OCI-LY7 (cell line): ENCODE measurements around the gene ARHGEF10L. TPM values are rescaled to one million over a fixed set of nuclear protein-coding genes. Genes with fewer than 3 reads are reported as not detected.

ENCODE experiments used
- BruUV-seq: library from RNA; stranded (reverse); fragments of 400-500 nt; replicated peaks from 2 replicates; lab custom pipeline; 2021; lab: Mats Ljungman, UMichigan
- CTCF ChIA-PET: fragments of 300-600 bp; sonication (Branson Sonifier 250); formaldehyde crosslinking; loops from one replicate; lab custom pipeline; 2022; ENCODE audit warnings: antibody characterized with exemption; ENCODE audit not compliant: unreplicated experiment; lab: Charles Lee
- POLR2A ChIA-PET: fragments of 300-600 bp; sonication (Branson Sonifier 250); formaldehyde crosslinking; loops from one replicate; lab custom pipeline; 2022; ENCODE audit warnings: antibody characterized with exemption; lab: Charles Lee
- DNase-seq: peaks from one replicate; pipeline ENCODE4 v3.0.0-alpha.2; 2015; ENCODE audit warnings: low spot score
- H2AFZ ChIP-seq: fragments of 200-600 bp; sonication (generic), shearing (Covaris generic); 2 replicates; pipeline ENCODE4 v1.6.1; 2014; ENCODE audit warnings: mild to moderate bottlenecking, antibody characterized with exemption, low read length, moderate library complexity
- H3K27ac ChIP-seq: fragments of 200-600 bp; sonication (generic); 2 replicates; pipeline ENCODE4 v1.5.1; 2014; ENCODE audit warnings: mixed run types, low read depth, mild to moderate bottlenecking, moderate library complexity, low read length, inconsistent platforms; ENCODE audit not compliant: poor library complexity, severe bottlenecking
- H3K36me3 ChIP-seq: fragments of 200-600 bp; sonication (generic); 2 replicates; pipeline ENCODE4 v1.6.1; 2014; ENCODE audit warnings: mild to moderate bottlenecking, antibody characterized with exemption, low read length, moderate library complexity, mixed read lengths; ENCODE audit not compliant: insufficient read depth
- H3K4me1 ChIP-seq: fragments of 200-600 bp; sonication (generic); 2 replicates; pipeline ENCODE4 v1.5.1; 2014; ENCODE audit warnings: mild to moderate bottlenecking, low read length; ENCODE audit not compliant: insufficient read depth, poor library complexity, severe bottlenecking
- H3K4me2 ChIP-seq: fragments of 200-600 bp; sonication (generic); 2 replicates; pipeline ENCODE4 v1.6.1; 2014; ENCODE audit warnings: mild to moderate bottlenecking, low read length
- H3K4me3 ChIP-seq: fragments of 200-600 bp; sonication (generic); 2 replicates; pipeline ENCODE4 v1.5.1; 2014; ENCODE audit warnings: mild to moderate bottlenecking, low read depth, low read length; ENCODE audit not compliant: poor library complexity, severe bottlenecking
- H3K79me2 ChIP-seq: fragments of 200-600 bp; sonication (generic); 2 replicates; pipeline ENCODE4 v1.6.1; 2016; ENCODE audit warnings: low read depth, mild to moderate bottlenecking, low read length, moderate library complexity, mixed read lengths; ENCODE audit not compliant: insufficient read depth
- H3K9me2 ChIP-seq: fragments of 200-600 bp; sonication (generic); 2 replicates; pipeline ENCODE4 v1.6.1; 2016; ENCODE audit warnings: mild to moderate bottlenecking, low read length, mixed read lengths; ENCODE audit not compliant: insufficient read depth
- H3K9me3 ChIP-seq: fragments of 200-600 bp; sonication (generic); 2 replicates; pipeline ENCODE4 v1.6.1; 2014; ENCODE audit warnings: mild to moderate bottlenecking, mixed run types, low read length, mixed read lengths
- H4K20me1 ChIP-seq: fragments of 200-600 bp; sonication (generic); 2 replicates; pipeline ENCODE4 v1.6.1; 2014; ENCODE audit warnings: mild to moderate bottlenecking, antibody characterized with exemption, low read length, moderate library complexity, mixed read lengths; ENCODE audit not compliant: insufficient read depth
- CTCF ChIP-seq: fragments of 200-600 bp; sonication (generic); conservative IDR thresholded peaks from 2 replicates; pipeline ENCODE4 v1.5.1; 2014; ENCODE audit warnings: mild to moderate bottlenecking, antibody characterized with exemption, low read length, moderate library complexity, mixed read lengths
- EZH2phosphoT487 ChIP-seq: fragments of 200-600 bp; sonication (generic); IDR thresholded peaks from 2 replicates; pipeline ENCODE4 v1.6.1; 2018; ENCODE audit warnings: low read depth, borderline replicate concordance, mild to moderate bottlenecking, mixed run types, antibody characterized with exemption, low read length, moderate library complexity, mixed read lengths
- intact Hi-C: fragments of 100-400 bp; cut with micrococcal nuclease; formaldehyde crosslinking; loops from one replicate; pipeline ENCODE4 v1.10.0; 2022; ENCODE audit not compliant: unreplicated experiment
- total RNA-seq, 2 experiments: library from RNA; depleted of rRNA in 1 of 2; stranded (reverse); fragments of >200 nt in 1 of 2; shearing (Covaris generic) in 1 of 2; gene quantifications; 2 replicates each; pipeline ENCODE4 v1.2.3, GENCODE V29; 2014 to 2022

The ARHGEF10L gene
- total RNA-seq, 2 experiments from 2014 or later = 2.4 TPM; not detected in 1

- intact Hi-C loops = no loop called here
- BruUV-seq = no TSS peak
- no peaks in the 10 kb centered on the region for H3K9me2 ChIP-seq
- H2AFZ ChIP-seq = no peak overlapping the region
- ChIA-PET POLR2A (interaction anchor here (0.5 to 0.7 kb wide), 2 partner anchors 9 to 405 kb away, joined by 4 to 6 read pairs; no protein-coding TSS in a partner anchor), CTCF (no interaction called here)
- no peaks in the 10 kb centered on the region for H3K9me3 ChIP-seq
- TF ChIP-seq CTCF (no peak), EZH2phosphoT487 (no peak)
- H3K36me3 ChIP-seq = no peaks in the 10 kb centered on the region
- H4K20me1 ChIP-seq = no peaks in the 10 kb centered on the region
- no peak overlapping the region for H3K4me3 ChIP-seq
- peaks cover 6% of the 10 kb centered on the region for H3K4me1 ChIP-seq
- no peak for DNase-seq
- no peak overlapping the region for H3K4me2 ChIP-seq
- H3K79me2 ChIP-seq = no peaks in the 10 kb centered on the region
- no peak overlapping the region for H3K27ac ChIP-seq
Measured at GRCh38 chr1:17545356-17545755, 5.9 kb downstream of the ARHGEF10L start.

DNA sequence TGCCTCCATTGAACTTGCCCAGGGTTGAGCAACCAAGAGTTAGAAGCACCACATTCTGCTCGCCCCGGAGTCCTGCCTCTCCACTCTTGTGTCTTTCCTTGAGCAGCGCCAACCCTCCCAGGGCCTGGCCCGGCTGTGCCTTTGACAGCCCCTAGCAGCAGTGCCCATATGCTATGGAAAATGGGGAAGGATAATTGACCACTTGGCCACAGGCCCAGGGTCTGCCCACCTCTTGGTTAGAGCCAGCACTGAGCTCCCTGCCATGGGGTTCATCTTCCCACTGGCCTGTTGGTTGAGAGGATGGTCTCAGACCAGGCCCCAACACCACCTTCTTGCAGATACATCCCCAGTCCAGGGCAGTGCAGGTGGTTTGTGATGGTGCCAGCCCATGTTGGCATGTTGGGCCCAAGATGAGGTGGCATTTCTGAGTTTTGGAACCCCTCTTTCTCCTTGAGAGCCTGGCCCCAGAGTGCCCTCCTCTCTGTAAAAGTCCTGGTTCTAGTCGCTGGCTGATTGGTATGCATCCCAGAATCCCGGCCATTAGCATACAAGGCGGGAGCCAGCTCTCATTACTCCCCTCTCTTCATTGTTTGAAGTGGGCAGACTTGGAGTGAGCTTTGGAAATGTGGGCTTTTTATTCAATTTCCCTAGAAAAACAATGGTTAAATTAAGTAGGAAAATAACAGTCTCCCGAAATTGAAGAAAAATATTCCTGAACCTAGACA, 7.6 kb downstream of the ARHGEF10L start:
- no peak for DNase-seq
- ChIA-PET CTCF (interaction anchor here (0.6 kb wide), 1 partner anchor 1671 kb away, joined by 3 read pairs; no protein-coding TSS in a partner anchor), POLR2A (no interaction called here)
- Histone ChIP-seq H3K9me3 (no peaks in the 10 kb centered on the region), H3K79me2 (no peaks in the 10 kb centered on the region), H2AFZ (no peak overlapping the region), H3K36me3 (no peaks in the 10 kb centered on the region), H3K4me3 (no peak overlapping the region), H3K4me2 (no peak overlapping the region), H3K9me2 (no peaks in the 10 kb centered on the region), H4K20me1 (no peaks in the 10 kb centered on the region), H3K4me1 (no peaks in the 10 kb centered on the region), H3K27ac (no peak overlapping the region)
- TF ChIP-seq EZH2phosphoT487 = no peak
- TF ChIP-seq CTCF = no peak
- no TSS peak for BruUV-seq
- intact Hi-C loops = no loop called here

DNA sequence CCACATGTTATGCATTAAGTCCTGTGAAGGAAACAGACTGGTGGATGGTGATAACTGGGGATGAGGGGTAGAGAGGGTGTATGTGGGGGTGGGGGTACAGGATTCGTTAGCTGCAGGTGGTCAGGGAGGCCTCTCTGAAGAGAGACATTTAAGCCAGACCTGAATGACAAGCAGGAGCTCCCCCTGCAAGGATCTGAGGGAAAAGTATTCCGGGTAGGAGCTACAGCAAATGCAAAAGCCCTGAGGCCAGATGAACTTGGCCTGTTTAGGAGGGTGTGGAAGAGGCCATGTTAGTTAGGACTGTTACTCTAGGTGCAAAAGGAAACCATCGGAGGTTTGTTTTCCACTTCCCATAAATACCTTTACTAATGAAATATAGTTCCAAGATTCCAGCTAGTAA, 9.9 kb downstream of the ARHGEF10L start:
- Histone ChIP-seq H3K4me1 (no peaks in the 10 kb centered on the region), H3K36me3 (no peaks in the 10 kb centered on the region), H3K4me2 (no peak overlapping the region), H3K4me3 (no peak overlapping the region), H3K79me2 (no peaks in the 10 kb centered on the region), H2AFZ (no peak overlapping the region), H3K9me2 (no peaks in the 10 kb centered on the region), H3K27ac (no peak overlapping the region), H3K9me3 (no peaks in the 10 kb centered on the region), H4K20me1 (no peaks in the 10 kb centered on the region)
- no peak for TF ChIP-seq EZH2phosphoT487
- no peak for TF ChIP-seq CTCF
- no peak for DNase-seq
- no TSS peak for BruUV-seq
- intact Hi-C loops = no loop called here
- CTCF ChIA-PET = no interaction called here
- POLR2A ChIA-PET = no interaction called here
